ENCODE data around the gene NCAPD2.
"Not testable (repeated sequence)": the region's sequence is repeated elsewhere in the genome, so short reads cannot be mapped to it uniquely, and the experiment has no call there.

NCAPD2 gene

GRCh38 chr12:6552140-6552551, 58.2 kb downstream of the NCAPD2 start:
- DNase-seq, result no peak

GRCh38 chr12:6553051-6553868, 59.4 kb downstream of the NCAPD2 start:
- DNase-seq, result no peak

- peak; percentile 69 to 70 for DNase-seq
Measured at GRCh38 chr12:6554168-6555017, 60.5 kb downstream of the NCAPD2 start.

- no peak for DNase-seq
Measured at GRCh38 chr12:6555018-6555691, 61.3 kb downstream of the NCAPD2 start.

GRCh38 chr12:6556496-6556817, 62.6 kb downstream of the NCAPD2 start:
- not testable (repeated sequence) for DNase-seq

GRCh38 chr12:6556857-6557256, 63.0 kb downstream of the NCAPD2 start:
- no peak for DNase-seq

- DNase-seq, result peak; percentile 26 to 34
Measured at GRCh38 chr12:6558014-6558760, 64.3 kb downstream of the NCAPD2 start.

- DNase-seq, result no peak
Measured at GRCh38 chr12:6559500-6559899, 65.6 kb downstream of the NCAPD2 start.

- DNase-seq, result no peak
Measured at GRCh38 chr12:6560501-6561205, 66.8 kb downstream of the NCAPD2 start.

- DNase-seq, result no peak
Measured at GRCh38 chr12:6562881-6563280, 69.0 kb downstream of the NCAPD2 start.

GRCh38 chr12:6563448-6564050, 69.6 kb downstream of the NCAPD2 start:
- peak; percentile 71 to 75 for DNase-seq

GRCh38 chr12:6567112-6567670, 73.3 kb downstream of the NCAPD2 start:
- DNase-seq, result no peak

GRCh38 chr12:6569312-6569711, 75.4 kb downstream of the NCAPD2 start:
- no peak for DNase-seq

- DNase-seq, result no peak
Measured at GRCh38 chr12:6569786-6570185, 75.9 kb downstream of the NCAPD2 start.

GRCh38 chr12:6570264-6570887, 76.5 kb downstream of the NCAPD2 start:
- DNase-seq, result peak; percentile 42 to 43

- no peak for DNase-seq
Measured at GRCh38 chr12:6573001-6573400, 79.1 kb downstream of the NCAPD2 start.

GRCh38 chr12:6574576-6575295, 80.8 kb downstream of the NCAPD2 start:
- DNase-seq, result no peak

GRCh38 chr12:6575648-6576047, 81.7 kb downstream of the NCAPD2 start:
- DNase-seq, result no peak
